K562 treated with DMSO at 1 percent for 4 hours (cell line): ENCODE measurements around the gene GJB1. TPM values are rescaled to one million over a fixed set of nuclear protein-coding genes. Genes with fewer than 3 reads are reported as not detected.

ENCODE experiments used
- total RNA-seq: library from RNA; unstranded; fragments of 300-600 nt; gene quantifications from 2 replicates; pipeline ENCODE4 v1.2.3, GENCODE V29; 2022; ENCODE audit not compliant: insufficient read depth

The GJB1 gene
- not detected in 2 replicates for total RNA-seq

GRCh38 chrX:71222929-71223328 is at the start of gene GJB1:
GJB1 (plus strand) TSS chrX:71223224; CDS start chrX:71223708, 484 bp downstream.

DNA sequence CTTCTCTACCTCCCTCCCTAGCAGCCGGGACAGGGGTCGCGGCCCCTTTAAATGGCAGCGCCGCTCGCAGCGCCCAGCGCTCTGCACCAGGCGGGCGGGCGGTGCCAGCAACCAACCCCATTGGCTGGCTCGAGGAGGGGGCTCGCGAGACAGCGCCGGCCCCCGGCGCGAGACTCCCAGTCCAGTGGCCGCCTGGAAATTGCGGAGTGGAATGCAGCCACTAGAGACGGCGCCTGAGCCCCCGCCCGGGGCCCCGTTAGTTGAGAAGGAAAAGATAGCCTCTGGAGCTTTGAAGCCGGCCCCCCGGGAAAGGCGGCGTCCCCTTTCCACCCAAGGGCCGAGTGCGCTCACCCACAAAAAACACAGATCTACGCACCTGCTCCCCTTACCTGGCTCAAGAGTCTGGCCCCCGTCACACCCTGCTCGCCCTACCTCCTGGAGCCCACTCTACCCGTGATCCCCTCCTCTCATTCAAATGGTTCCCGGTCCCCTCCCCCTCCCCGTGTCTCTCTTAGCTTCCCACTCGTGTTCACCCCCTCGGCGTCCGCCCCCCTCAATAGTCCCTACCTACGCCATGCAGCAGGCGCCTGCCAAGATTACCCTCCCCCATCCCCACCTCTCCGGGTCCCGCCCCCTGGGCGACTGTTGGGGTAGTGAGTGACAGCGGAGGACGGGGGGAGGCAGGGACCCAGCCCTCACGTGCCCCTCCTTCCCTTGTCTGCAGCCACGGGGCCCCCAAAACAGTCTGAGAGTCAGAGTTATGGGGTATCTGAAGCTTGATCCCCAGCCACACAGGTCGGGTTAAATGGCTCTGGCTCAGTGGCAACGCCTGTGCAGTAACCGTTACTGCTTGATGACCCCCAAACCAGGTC is 31.3 kb downstream of the GJB1 start, which contains the start of gene ZMYM3:
TSS of gene ZMYM3 (minus strand) at position 49 of the 872 bp plus-strand sequence. CDS start 885 bp downstream, outside the sequence.

Other genes with a start within 250 kb of the GJB1 start
- 27.2 and 28.0 TPM in 2 replicates for gene SNX12, start 154.9 kb upstream of the GJB1 start, total RNA-seq
- gene FOXO4, start 127.4 kb upstream of the GJB1 start, total RNA-seq = 14.3 and 18.2 TPM in 2 replicates
- gene CXorf65, start 116.5 kb upstream of the GJB1 start, total RNA-seq = not detected in 2 replicates
- 10.7 and 19.0 TPM in 2 replicates for gene IL2RG, start 111.6 kb upstream of the GJB1 start, total RNA-seq
- 37.0 and 37.2 TPM in 2 replicates for gene MED12, start 104.6 kb upstream of the GJB1 start, total RNA-seq
- gene NLGN3, start 78.4 kb upstream of the GJB1 start, total RNA-seq = 1.6 and 1.8 TPM in 2 replicates
- 20.5 and 24.1 TPM in 2 replicates for gene ZMYM3, start 30.9 kb downstream of the GJB1 start, total RNA-seq
- 317 and 347 TPM in 2 replicates for gene NONO, start 60.4 kb downstream of the GJB1 start, total RNA-seq
- 1.6 TPM in 2 replicates for gene ITGB1BP2, start 78.5 kb downstream of the GJB1 start, total RNA-seq
- 12.8 and 13.3 TPM in 2 replicates for gene TAF1, start 143.1 kb downstream of the GJB1 start, total RNA-seq